HEK293 (cell line): ENCODE data around the gene MCF2L.

Source experiments
- CTCF ChIP-seq: fragments of 450-650 bp; formaldehyde crosslinking; IDR thresholded peaks from 2 replicates; pipeline ENCODE4 v1.5.1; 2016; ENCODE audit warnings: missing biosample characterization, missing genetic modification characterization
- HOXA7 ChIP-seq: sonication (generic); formaldehyde crosslinking; IDR thresholded peaks from 2 replicates; pipeline ENCODE4 v1.8.1; 2022; ENCODE audit warnings: missing genetic modification reagents, borderline replicate concordance
- REPIN1 ChIP-seq: fragments of 450-650 bp; formaldehyde crosslinking; IDR thresholded peaks from 2 replicates; pipeline ENCODE4 v1.5.1; 2017; ENCODE audit warnings: missing biosample characterization, missing genetic modification characterization, low read depth
- TCF7L2 ChIP-seq: IDR thresholded peaks from 2 replicates; pipeline ENCODE4 v1.6.1; 2011; ENCODE audit warnings: low read depth, mild to moderate bottlenecking, inconsistent platforms, low read length, moderate library complexity, borderline replicate concordance
- ZNF549 ChIP-seq: fragments of 450-650 bp; IDR thresholded peaks from 2 replicates; pipeline ENCODE4 v1.5.1; 2018; ENCODE audit warnings: missing biosample characterization, missing genetic modification characterization, mild to moderate bottlenecking, inconsistent platforms, moderate library complexity

DNA sequence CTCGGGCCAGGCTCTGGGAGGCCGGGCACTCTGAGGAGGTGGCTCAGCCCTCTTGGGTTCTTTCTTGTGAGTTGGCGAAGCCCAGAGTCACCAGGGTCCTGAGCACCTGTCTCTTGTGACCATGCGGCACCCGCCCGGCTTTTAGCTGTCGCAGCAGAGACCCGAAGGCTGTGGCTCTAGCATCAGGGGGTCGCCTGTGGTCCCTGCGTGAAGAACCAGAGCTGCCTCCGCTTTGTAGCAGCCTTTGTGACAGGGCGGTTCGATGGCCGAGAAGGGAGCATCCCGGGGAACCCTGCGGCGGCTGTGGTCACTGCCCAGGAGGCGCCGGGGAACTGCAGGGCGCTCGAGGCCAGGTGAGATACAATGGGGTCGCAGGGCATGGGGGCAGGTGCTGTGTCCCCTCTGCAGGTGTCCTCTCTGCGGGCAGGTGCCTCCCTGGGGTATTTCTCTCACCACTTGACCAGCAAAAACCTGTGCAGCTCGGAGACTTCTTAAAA is 10.4 kb downstream of the MCF2L start:
- TF ChIP-seq REPIN1 (no peak), ZNF549 (tag by site-specific recombination) (no peak), CTCF (tag by site-specific recombination) (no peak), HOXA7 (CRISPR knock-in tag) (no peak), TCF7L2 (no peak)
